ENCODE measurements around the gene POLR3H.

GRCh38 chr22:41564563-41564962, 20.3 kb upstream of the POLR3H start:
- no peak for TF ChIP-seq POLR2AphosphoS5 (IDR thresholded peaks at IDR 0.05; ENCODE audit: low read depth)
- TF ChIP-seq EZH2 (IDR thresholded peaks at IDR 0.05; ENCODE audit: low read depth, unreplicated experiment) = no peak
- no peak for TF ChIP-seq REST (IDR thresholded peaks at IDR 0.05; ENCODE audit: unreplicated experiment)
- TF ChIP-seq CTCF (conservative IDR thresholded peaks at IDR 0.05; ENCODE audit: low read depth in 2 of 2) = no peak
- TF ChIP-seq CREB1 (CRISPR knock-in tag; IDR thresholded peaks at IDR 0.05; ENCODE audit: low read depth) = no peak
- TF ChIP-seq EZH2phosphoT487 (IDR thresholded peaks at IDR 0.05; ENCODE audit: unreplicated experiment) = no peak
- no peak for TF ChIP-seq ZNF331 (CRISPR knock-in tag; IDR thresholded peaks at IDR 0.05; ENCODE audit: low read depth)
- TF ChIP-seq NANOG (IDR thresholded peaks at IDR 0.05; ENCODE audit: borderline replicate concordance) = no peak
- no peak for TF ChIP-seq ETS1 (IDR thresholded peaks at IDR 0.05)
- no peak for TF ChIP-seq JUNB (IDR thresholded peaks at IDR 0.05; ENCODE audit: unreplicated experiment)
- no peak for TF ChIP-seq ZNF114 (CRISPR knock-in tag; IDR thresholded peaks at IDR 0.05)
- TF ChIP-seq STAT1 (IDR thresholded peaks at IDR 0.05; ENCODE audit: unreplicated experiment) = no peak
- no peak for TF ChIP-seq ZNF462 (CRISPR knock-in tag; IDR thresholded peaks at IDR 0.05)
